NCI-H774 (cell line): ENCODE results near the gene IFITM2.
"Not testable (repeated sequence)": the region's sequence is repeated elsewhere in the genome, so short reads cannot be mapped to it uniquely, and the experiment has no call there.

ENCODE experiments used
- DNase-seq: peaks from one replicate; lab custom pipeline; 2025; lab: John Stamatoyannopoulos, UW

IFITM2 gene

DNA sequence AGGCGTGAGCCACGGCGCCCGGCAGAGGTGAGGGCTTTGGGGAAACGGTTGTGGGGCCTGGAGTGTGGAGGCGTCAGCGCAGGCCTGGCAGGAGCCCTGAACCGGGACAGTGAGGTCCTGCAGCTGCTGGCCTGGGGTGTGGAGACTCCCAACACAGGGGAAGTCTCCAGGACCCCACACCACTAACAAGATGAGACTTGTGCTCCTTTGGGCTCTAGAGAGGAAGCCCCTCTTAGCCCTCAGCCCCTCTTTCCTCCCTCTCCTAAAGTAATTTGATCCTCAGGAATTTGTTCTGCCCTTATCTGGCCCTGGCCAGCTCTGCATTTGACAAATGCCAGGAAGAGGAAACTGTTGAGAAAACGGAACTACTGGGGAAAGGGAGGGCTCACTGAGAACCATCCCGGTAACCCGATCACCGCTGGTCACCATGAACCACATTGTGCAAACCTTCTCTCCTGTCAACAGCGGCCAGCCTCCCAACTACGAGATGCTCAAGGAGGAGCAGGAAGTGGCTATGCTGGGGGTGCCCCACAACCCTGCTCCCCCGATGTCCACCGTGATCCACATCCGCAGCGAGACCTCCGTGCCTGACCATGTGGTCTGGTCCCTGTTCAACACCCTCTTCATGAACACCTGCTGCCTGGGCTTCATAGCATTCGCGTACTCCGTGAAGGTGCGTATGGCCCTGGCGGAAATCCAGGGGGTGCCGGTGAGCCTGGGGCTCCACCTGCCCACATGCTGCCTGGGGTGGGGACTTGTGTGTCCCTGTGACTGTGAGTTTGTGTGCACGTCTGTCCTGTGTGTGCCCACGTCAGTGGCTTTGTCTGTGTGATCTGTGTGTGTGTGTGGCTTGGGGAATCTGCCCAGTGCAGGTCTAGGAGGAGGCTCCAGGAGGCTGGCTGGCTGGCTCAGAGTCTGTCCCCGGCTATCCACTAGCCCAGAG, at the start of gene IFITM2:
IFITM2 (plus strand) TSS at position 51 of the 943 bp plus-strand sequence; CDS start at position 428, 377 bp downstream.
- not testable (repeated sequence) for DNase-seq

DNA sequence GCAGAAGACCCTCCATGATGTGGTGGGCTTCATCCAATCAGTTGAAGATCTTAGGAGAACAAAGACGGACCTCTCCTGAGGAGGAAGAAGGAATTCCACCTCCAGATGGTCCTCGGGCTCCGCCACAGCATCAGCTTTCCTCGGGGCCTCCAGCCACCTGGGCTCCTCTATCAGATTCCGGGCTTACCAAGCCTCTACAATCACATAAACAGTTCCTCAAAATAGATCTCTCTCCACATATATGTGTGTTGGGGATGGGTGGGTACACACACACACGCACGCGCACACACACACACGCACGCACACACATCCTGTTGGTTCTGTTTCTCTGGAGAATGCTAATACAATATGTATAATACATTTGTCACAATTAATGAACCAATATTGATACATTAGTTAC, 48.2 kb upstream of the IFITM2 start:
- DNase-seq, result no peak

DNA sequence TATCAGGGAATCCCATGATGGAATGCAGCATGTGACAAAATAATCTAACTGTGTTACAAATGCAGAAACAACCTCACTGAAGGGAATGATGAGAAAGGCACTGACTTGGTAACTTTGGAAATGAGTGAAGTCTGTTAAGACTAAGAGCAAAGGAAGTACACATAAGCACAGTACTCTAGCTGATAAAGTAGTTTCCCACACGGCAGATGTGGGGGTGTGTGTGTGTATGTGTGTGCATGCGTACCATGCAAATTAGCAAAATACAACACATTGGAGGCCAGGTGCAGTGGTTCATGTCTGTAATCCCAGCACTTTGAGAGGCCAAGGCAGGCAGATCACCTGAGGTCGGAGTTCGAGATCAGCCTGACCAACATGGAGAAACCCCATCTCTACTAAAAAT, 46.0 kb upstream of the IFITM2 start:
- no peak for DNase-seq

DNA sequence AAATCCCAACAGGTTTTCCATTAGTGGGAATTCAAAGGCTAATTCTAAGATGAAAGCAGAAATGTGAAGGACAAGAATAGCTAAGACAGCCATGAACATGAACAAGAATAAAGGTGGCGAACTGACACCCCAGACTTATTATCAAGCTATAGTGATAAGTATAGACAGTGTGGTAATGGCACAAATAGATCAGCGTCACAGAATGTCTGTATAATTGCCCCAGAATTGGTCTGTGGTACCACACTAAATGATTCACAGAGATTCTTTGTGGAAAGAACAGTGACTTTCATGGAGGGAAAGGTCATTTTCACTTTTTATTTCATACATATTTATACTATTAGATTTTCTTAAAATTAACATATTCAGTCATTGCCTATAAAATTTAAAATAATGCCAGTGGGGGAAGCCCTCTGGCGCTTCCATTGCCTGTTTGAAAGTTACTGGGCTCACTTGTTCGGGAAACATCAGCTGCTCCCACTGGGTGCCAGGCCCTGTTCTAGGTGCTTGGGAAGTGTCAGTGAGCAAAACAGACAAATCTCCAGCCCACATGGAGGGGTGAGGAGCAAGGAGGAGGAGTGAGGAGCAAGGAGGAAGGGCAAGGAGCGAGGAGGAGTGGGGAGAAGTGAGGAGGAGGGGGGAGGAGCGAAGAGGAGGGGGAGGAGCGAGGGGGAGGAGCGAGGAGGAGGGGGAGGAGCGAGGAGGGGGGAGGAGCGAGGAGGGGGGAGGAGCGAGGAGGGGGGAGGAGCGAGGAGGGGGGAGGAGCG, 40.8 kb upstream of the IFITM2 start:
- no peak for DNase-seq

DNA sequence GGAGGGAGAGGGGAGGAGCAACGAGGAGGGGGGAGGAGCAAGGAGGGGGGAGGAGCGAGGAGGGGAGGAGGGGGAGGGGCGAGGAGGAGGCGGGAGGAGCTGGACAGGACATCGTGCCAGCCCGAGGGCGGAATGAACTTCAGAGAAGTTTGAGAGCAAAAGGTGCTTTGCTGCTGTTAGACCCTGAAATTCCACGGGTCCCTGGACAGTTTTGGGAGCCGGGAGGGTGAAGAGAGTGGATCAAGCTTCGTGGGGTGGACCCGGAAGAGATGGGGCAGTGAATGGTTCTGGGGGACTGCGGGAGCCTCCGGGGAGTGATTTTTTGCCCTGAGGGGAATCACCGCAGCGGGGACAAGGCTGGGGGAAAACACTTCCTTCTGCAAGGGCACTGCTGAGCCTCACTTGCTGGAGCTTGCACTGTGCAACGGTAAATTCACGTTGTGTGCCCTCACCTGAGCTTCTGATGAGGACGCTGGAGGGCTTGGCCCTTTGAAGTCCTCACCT, 40.1 kb upstream of the IFITM2 start:
- DNase-seq, result no peak

DNA sequence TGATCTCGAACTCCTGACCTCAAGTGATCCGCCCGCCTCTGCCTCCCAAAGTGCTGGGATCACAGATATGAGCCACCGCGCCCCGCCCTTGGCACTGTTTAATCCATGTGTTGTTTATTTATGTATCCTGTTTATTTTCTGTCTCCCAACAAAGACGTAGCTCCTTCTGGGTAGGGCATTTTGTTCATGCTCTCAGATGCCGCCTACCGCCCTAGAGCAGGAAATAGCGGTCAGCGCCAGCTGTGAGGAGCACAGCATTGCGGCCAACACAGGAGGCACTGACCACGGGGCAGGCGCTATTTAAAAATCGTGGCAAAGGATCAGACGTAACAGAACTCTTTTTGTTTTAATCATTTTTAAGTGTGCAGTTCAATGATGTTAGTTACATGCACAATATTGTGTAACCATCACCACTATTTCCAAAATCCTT, 38.9 kb upstream of the IFITM2 start:
- DNase-seq, result not testable (repeated sequence)

DNA sequence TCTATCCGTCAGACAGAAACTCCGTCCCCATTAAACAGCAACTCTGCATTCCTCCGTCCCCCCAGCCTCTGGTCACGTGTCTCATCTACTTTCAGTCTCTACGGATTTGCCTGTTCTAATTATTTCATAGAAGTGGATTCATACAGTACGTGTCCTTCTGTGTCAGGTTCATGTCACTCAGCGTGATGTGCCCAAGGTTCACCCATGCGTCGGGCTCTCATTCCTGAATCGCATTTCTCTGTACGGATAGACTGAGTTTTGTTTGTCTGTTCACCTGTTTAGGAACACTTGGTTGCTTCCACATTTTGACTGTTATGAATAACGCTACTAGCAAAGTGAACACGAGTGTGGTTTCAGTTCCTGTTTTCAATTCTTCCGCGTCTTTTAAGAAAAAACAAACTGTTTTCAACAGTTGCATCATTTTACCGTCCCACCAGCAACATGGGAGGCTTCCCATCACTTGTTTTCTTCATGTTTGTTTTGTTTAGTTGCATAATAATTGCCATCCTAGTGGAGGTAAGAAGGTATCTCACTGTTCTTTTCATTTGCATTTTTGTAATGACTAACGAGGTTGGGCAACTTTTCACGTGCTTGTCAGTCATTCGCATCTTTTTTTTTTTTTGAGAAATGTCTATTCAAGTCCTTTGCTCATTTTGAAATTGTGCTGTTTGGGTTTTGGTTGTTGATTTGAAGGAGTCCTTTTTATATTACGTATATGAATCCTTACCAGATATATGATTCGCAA, 38.3 kb upstream of the IFITM2 start:
- DNase-seq, result no peak

DNA sequence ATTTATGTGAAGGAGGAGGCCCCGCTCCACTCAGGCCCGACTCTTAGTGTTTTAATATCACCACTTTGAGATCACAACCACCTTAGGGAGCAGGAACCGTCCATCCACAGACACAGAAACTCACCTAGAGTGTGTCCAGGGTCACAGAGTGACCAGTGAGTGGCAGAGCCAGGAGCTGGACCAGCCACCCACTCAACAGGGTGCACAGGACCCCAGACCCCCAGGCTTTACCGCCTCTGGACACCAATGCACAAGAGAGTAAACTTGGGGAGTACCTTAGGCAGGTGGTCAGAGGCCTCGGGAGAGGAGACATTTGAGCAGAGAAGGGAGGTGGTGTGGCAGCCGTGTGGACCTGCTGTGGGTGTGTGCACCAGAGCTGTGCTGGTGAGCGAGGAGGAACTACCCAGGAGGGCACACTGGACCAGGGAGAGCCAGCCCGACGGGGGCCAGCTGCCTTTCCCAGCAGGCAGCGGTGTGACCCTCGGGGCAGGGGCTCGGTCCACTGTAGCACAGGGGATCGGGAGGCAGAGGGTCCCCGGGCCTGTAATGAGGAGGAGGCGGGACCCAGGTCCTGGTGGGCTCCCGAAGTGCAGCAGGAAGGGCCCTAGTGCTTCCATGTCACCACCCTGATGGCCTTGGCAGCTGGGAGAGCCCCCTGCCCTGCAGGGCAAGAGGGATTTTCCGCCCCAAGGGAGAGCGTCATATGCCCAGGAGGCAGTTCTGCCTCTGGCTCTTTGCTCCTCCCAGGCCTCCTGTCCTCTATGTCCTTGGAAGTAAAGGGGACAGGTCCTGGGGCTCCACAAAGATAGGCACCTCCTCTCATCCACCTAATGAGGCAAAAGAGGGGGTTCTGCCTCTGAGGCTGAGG, 36.9 kb upstream of the IFITM2 start:
- no peak for DNase-seq

DNA sequence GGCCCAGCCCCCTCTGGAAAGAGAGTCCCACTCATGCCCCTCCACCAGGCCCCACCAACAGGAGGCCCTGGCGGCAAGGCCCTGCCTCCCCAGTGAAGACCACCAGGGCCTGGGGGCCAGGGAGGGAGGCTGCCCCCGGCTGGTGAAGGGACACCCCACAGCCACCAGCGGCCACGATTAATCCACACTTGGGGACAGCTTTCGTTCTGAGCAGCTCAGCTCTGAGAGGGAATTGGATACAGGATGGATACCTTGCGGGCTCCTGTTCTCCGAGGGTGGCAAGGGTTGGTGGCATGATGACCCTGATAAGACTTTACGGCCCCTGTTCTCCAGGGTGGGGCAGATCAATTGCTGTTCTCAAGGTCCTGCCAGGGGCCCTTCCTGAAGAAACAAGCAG, 36.3 kb upstream of the IFITM2 start:
- no peak for DNase-seq

DNA sequence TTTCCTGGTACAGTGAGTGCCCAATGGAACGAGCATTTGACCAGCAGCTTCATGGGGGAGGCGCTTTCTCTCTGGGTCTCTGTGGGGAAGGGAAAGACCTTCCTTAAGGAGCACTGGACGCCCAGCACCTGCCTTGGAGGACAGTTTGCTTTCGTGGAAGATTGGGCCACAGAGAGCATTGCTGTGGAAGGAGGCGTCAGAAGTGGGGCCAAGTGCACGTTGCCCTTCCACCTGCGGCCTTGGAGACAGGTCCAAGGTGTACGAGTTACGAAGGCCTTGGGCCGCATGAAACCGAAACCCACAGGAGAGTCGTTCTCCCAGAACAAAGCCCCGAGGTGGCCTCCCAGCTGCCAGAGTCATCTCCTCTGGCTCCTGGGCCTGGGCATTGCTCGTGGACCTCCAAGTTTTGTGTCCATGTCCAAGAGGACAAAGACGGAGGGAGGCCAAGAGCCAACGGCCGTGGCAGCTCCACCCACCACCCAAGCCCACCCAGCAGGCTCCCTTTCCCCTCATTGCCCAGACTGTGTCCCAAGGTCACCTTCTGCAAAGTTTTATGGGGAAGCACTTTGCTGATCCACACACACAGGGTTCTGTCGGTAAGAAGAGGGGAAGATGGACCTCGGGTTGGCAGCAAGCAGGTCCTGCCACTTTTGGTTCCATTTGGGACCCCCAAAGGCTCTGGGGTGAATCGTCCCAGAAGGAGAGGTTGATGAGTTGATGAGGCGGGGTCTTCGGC, 35.3 kb upstream of the IFITM2 start:
- DNase-seq, result no peak

DNA sequence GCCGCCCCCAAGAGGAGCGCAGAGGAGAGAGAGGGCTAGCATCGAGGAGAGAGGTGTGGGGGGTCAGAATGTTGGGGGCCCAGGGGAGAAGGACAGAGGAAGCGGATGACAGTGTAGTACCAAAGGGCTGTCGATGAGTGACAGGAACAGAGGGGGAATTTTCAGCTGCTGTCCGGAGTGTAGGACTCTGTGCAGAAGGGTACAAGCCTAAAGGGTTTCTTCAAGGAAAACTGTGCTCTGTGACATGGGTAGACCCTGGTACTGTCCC, 34.8 kb upstream of the IFITM2 start:
- no peak for DNase-seq

DNA sequence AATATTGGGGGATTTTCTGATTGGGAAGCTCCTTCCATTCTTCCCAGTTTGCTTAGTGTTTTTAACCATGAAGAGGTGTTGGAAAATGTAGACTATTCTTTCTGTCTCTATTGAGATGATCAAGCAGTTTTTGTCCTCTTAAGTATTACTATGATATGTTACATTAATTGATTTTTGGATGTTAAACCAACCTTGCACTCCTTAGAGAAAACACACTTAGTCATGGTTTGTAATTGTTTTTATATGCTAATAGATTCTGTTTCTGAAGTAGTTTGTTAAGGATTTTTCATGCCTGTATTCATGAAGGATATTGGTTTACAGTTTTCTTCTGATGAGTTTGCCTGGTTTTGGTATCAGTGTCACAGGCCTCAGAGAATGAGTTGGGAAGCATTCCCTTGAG, 31.4 kb upstream of the IFITM2 start:
- no peak for DNase-seq

DNA sequence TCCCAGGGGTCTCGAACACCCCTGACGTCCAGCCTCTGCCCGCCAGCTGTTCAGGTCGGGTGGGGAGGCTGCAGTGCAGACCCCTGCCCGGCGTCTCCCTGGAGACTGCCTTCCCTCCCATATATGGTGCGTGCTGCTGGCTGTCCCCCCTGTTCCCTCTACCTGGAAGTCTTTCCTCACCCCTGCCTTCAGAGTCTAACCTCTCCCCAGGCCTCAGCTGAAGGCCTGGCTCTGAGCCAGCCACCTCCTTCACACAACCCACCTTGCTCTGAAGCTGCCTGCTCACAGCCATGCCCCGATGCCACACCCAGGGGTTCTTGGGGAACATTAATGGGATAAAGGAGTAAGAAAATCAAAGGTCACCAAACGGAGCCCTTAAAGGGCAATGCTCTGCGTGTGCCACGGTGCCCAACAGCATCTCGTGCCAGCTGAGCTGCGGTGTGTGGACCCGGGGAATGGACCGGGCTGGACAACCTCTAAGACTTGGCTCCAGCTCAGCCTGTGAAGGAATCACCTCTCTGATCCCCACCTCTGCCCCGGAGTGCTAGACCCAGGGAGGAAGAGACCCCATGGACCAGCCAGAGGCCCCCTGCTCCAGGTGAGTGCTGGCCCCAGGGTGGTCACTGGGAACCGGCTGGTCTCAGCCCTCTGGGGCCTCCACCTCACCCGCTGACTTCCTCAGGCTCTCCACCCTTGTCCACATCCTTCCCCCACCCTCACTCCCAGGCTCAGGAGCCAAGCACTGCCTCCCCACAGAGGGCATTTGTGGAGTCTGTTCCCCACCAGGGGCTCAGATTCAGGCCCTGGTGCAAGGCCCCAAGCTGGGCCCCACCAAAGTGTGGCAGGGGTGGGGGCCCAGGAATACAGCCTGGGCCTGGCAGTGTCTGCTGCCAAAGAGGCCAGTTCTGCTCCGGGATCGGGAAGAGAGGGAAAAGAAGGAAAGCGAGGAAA, 29.3 kb upstream of the IFITM2 start, which contains the start of gene NLRP6:
NLRP6 (plus strand) TSS at position 407 of the 951 bp plus-strand sequence; CDS start at position 570, 163 bp downstream.
- DNase-seq, result no peak

DNA sequence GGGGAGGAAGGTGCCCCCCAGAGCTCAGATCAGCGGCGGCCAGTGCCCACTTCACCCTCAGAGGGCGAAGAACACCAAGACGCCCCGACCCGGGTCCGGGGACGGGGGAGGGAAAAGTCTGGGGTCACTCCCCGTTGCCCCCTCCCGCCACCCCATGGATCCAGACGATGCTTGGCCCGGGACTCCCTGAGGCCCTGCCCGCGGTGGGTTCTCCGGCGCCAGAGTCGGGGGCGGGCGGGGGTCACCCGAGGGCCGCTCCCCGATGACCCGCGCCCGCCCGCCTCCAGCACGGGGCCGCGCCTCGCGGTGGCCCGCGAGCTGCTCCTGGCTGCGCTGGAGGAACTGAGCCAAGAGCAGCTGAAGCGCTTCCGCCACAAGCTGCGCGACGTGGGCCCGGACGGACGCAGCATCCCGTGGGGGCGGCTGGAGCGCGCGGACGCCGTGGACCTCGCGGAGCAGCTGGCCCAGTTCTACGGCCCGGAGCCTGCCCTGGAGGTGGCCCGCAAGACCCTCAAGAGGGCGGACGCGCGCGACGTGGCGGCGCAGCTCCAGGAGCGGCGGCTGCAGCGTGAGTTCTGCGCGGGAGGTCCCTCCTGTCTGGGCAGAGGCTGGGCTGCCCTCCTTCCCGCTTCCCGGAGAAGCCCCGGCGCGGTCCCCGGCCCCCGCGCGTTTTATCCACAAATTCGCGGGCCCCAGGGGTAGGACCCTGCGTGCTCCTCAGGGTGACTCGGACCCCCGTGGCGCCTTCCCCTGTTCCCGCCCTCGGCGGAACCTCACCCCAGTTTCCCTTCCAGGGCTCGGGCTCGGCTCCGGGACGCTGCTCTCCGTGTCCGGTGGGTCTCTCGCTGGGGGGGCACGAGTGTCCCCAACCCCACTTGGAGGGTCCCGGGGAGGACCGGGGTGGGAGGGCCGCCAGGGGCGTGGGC, 28.3 kb upstream of the IFITM2 start:
- no peak for DNase-seq

DNA sequence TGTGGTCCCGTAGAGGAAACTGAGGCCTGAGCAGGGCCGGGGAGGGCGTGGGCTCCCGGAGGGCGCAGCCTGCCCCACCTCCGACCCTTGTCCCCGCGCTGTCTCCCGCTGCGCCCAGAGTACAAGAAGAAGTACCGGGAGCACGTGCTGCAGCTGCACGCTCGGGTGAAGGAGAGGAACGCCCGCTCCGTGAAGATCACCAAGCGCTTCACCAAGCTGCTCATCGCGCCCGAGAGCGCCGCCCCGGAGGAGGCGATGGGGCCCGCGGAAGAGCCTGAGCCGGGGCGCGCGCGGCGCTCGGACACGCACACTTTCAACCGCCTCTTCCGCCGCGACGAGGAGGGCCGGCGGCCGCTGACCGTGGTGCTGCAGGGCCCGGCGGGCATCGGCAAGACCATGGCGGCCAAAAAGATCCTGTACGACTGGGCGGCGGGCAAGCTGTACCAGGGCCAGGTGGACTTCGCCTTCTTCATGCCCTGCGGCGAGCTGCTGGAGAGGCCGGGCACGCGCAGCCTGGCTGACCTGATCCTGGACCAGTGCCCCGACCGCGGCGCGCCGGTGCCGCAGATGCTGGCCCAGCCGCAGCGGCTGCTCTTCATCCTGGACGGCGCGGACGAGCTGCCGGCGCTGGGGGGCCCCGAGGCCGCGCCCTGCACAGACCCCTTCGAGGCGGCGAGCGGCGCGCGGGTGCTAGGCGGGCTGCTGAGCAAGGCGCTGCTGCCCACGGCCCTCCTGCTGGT, 27.5 kb upstream of the IFITM2 start:
- DNase-seq, result no peak

DNA sequence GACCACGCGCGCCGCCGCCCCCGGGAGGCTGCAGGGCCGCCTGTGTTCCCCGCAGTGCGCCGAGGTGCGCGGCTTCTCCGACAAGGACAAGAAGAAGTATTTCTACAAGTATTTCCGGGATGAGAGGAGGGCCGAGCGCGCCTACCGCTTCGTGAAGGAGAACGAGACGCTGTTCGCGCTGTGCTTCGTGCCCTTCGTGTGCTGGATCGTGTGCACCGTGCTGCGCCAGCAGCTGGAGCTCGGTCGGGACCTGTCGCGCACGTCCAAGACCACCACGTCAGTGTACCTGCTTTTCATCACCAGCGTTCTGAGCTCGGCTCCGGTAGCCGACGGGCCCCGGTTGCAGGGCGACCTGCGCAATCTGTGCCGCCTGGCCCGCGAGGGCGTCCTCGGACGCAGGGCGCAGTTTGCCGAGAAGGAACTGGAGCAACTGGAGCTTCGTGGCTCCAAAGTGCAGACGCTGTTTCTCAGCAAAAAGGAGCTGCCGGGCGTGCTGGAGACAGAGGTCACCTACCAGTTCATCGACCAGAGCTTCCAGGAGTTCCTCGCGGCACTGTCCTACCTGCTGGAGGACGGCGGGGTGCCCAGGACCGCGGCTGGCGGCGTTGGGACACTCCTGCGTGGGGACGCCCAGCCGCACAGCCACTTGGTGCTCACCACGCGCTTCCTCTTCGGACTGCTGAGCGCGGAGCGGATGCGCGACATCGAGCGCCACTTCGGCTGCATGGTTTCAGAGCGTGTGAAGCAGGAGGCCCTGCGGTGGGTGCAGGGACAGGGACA, 26.7 kb upstream of the IFITM2 start:
- no peak for DNase-seq
